OCI-M2 (cell line): ENCODE data around the gene FN1.
"Not testable (repeated sequence)": the region's sequence is repeated elsewhere in the genome, so short reads cannot be mapped to it uniquely, and the experiment has no call there.

Source experiments
- DNase-seq: peaks from one replicate; lab custom pipeline; 2025; ENCODE audit not compliant: unreplicated experiment; lab: John Stamatoyannopoulos, UW

FN1 gene

DNA sequence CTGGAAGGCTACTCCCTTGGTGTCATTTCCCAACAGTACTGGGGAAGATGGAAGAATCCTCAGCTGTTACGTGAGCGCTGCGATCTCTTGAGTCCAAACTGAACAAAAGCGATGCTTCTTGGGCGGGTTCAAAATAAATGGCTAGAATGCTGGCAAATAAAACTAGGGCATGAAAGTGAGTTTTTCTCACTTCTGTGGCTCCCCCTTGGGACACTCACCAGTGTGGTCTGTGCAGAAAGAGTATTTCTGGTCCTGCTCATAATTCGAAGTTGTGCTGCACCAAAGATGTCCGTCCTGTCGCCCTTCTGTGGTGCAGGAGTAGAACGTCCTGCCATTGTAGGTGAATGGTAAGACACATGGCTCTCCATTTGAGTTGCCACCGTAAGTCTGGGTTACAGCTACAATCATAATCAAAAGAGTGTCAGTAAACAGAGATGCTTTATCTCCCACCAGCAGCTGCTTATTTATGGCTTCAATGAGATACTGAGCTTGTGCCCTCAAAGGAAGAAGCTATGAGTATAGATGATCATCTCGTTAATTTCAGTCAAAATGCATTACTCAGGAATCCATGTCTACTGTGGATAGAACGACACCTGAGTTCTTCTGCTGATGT lies 11.8 kb downstream of the FN1 start:
- no peak for DNase-seq

- DNase-seq = no peak
These were observed 12.6 kb downstream of the FN1 start for GRCh38 chr2:215423234-215423633.

GRCh38 chr2:215422676-215423075 lies 13.2 kb downstream of the FN1 start:
- DNase-seq = no peak

DNA sequence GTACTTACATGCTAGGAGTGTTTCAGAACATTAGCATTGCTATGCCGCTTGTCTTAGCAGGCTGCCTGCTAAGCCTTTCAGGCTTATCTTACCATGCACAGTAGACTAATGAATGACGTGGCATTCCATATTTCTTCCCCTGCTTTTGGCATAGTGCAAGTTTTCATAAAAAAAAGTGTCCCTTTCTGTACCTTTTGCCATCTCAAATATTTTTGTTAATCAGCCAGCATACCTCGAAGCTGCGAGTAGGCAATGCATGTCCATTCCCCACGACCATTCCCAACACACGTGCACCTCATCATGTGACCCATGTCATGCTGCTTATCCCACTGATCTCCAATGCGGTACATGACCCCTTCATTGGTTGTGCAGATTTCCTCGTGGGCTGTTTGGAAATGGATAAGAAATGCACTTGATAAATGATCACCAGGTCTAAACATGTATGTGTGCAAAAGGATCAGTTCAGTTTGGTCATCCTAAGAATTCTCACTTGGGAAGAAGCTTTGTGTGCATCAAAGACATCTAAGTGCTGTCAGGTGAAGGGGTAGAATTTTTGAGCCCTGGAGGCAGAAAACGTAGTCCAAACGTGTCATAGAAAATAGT lies 13.9 kb downstream of the FN1 start:
- no peak for DNase-seq

GRCh38 chr2:215420471-215420935 lies 15.4 kb downstream of the FN1 start:
- no peak for DNase-seq

GRCh38 chr2:215419769-215420470 lies 15.9 kb downstream of the FN1 start:
- no peak for DNase-seq

DNA sequence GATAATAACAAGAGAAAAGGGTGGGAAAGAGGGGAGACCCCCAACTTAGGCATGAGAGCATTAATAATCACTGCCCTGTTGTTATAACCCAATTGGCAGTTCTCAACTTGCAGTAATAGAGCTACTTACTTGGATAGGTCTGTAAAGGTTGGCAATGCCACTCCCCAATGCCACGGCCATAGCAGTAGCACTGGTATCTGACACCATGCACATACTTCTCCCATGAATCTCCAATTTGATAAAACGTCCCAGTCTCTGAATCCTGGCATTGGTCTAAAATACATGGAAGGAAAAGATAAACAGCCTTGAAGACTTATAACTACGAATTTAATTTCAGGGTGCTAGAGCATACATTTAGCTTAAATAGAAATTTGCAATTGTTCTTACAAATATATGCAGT lies 16.8 kb downstream of the FN1 start:
- no peak for DNase-seq

DNA sequence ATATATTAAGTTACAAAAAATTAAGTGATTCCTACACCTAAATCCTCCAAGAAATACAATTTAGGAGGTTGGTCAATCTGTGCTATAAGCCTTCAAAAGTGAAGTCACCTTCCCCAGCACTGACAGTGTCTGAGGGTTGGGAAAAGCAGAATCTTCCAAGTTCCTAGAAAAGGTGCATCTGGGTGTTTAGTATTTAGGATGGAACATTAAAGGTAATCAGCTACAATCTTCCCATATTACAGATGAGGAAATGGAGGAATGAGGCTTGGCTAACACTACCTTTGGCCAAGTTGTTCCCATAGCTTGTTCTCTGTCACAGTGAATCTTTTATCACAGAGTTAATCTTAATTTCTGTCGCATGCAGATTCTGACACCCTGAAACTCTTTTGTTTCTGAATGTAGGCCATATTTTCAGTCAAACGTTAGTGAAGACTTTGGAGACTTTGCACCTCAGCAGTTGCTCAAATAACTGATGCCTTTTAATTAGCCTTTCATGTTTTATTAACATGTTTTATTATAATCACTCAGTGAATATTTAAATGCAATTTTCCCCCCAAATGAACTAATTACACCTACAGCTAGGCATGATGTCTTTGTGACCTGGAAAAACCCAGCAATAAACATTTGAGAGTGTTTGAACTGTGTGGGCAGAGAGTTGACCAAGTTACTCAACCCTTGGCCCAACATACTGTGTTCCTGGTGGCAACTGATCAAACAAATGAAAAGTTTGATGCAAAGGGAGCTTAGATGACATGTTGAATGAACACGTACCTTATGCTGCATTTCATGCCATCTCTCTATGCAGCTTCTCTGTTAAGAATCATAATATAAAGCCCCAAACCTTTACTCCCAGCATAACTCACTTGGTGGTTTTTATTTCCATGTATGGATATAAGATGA lies 17.6 kb downstream of the FN1 start:
- no peak for DNase-seq

- no peak for DNase-seq
These were observed 18.4 kb downstream of the FN1 start for GRCh38 chr2:215417400-215417951.

DNA sequence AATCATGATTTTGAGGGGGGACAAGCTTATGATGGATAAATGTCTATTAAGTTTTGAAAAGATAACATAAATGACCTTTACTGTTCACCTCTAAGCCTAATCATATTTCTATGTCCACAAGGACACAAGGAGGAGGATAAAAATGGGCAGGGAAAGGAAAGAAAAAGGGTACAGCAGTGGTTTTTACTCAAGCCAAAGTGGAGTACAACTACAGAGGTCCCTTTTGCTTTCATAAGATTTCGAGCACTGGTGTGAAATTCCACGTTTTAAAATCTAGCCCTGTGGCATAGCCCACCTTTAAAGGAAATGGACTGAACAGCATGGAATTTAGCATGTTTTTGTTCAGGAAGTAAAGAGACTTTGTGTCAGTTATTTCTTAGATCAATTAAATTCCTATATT lies 19.2 kb downstream of the FN1 start:
- no peak for DNase-seq

- DNase-seq = no peak
These were observed 19.9 kb downstream of the FN1 start for GRCh38 chr2:215415820-215416577.

DNA sequence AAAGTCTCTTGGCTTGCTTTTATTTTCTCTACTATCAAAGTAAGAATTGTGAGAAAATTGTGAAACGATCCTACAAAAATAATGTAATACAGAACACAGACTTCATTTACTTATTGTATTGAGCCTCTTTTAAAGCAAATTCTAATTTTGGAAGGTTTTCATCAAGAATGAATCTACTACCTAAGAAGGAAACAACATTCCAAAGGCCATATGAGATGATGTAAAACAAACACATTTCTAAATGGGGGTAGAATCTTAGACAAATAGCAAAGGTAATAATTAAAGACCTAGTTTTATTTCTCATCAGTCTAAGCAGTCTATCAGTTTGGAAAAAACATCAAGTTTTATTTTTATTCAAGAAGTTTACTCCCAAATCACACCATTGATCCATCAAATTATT lies 20.6 kb downstream of the FN1 start:
- no peak for DNase-seq

- no peak for DNase-seq
These were observed 21.2 kb downstream of the FN1 start for GRCh38 chr2:215414674-215415073.

- no peak for DNase-seq
These were observed 21.9 kb downstream of the FN1 start for GRCh38 chr2:215413974-215414373.

- no peak for DNase-seq
These were observed 22.4 kb downstream of the FN1 start for GRCh38 chr2:215413484-215413777.

- DNase-seq = no peak
These were observed 23.7 kb downstream of the FN1 start for GRCh38 chr2:215411941-215412743.

GRCh38 chr2:215410932-215411285 lies 25.0 kb downstream of the FN1 start:
- no peak for DNase-seq

DNA sequence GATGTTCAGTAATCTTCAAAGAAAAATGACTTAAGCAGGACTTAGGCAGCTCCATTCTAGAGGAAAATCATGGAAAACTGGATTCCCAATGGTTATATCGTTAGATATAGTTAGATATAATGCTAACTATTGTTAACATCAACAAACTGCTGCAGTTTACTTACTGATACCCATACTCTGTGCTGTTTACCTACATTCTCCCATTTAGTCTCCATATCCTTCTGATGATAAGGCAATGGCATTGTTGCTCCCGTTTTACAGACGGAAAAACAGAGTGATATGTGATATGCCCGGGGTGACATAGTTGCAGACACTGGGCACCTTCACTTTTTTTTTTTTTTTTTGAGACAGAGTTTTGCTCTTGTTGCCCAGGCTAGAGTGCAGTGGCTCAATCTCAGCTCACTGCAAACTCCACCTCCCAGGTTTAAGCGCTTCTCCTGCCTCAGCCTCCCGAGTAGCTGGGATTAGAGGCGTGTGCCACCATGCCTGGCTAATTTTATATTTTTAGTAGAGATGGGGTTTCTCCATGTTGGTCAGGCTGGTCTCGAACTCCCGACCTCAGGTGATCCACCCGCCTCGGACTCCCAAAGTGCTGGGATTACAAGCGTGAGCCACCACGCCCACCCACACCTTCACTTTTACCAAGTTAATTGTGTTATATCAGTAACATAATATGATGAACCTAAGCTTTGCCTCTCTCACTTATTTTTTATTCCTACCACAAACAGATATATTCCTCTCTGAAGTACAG lies 25.5 kb downstream of the FN1 start:
- DNase-seq = not testable (repeated sequence)
